Jurkat, Clone E6-1 (cell line): ENCODE measurements around the gene AKAP6.

Experiments
- DNase-seq: peaks from one replicate; pipeline ENCODE4 v3.0.0-alpha.2; 2011; ENCODE audit warnings: low read depth, low spot score
- H3K4me3 ChIP-seq: 2 replicates; pipeline ENCODE4 v1.5.1; 2011; ENCODE audit warnings: mild to moderate bottlenecking, low read length, control low read depth, moderate library complexity

The AKAP6 gene

GRCh38 chr14:32800320-32800719 lies 471.2 kb downstream of the AKAP6 start:
- no peak overlapping the region for H3K4me3 ChIP-seq
- DNase-seq, result no peak

GRCh38 chr14:32802295-32802694 lies 473.2 kb downstream of the AKAP6 start:
- no peak overlapping the region for H3K4me3 ChIP-seq
- no peak for DNase-seq

- DNase-seq, result no peak
- no peak overlapping the region for H3K4me3 ChIP-seq
Measured at GRCh38 chr14:32805979-32806378, 476.9 kb downstream of the AKAP6 start.

GRCh38 chr14:32808644-32809043 lies 479.5 kb downstream of the AKAP6 start:
- no peak overlapping the region for H3K4me3 ChIP-seq
- DNase-seq, result no peak

- DNase-seq, result no peak
- H3K4me3 ChIP-seq, result no peak overlapping the region
Measured at GRCh38 chr14:32809255-32809654, 480.2 kb downstream of the AKAP6 start.

DNA sequence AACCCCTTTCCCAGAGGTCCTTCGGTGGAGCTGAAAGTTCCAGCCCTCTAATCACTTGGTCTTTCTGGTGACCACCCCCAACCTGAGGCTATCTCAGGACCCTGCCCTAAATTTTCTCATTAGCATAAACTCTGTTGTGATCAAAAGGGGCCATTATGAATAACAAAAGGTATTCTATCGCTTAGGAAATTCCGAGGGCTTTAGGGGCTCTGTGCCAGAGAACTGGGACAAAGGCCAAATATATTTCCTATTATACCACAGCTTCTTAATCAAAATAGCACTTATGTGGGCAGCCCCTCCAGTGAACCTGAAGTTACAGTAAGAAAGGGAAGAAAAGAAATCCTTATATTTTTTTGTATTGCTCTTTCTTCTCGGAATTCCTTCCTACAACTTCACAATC lies 484.3 kb downstream of the AKAP6 start:
- no peak overlapping the region for H3K4me3 ChIP-seq

GRCh38 chr14:32814721-32815120 lies 485.6 kb downstream of the AKAP6 start:
- no peak overlapping the region for H3K4me3 ChIP-seq

More for the DNA sequence above, 484.3 kb downstream of the AKAP6 start:
- DNase-seq, result no peak

GRCh38 chr14:32816588-32816987 lies 487.5 kb downstream of the AKAP6 start:
- no peak overlapping the region for H3K4me3 ChIP-seq
- no peak for DNase-seq

More at GRCh38 chr14:32814721-32815120, 485.6 kb downstream of the AKAP6 start:
- DNase-seq, result no peak

DNA sequence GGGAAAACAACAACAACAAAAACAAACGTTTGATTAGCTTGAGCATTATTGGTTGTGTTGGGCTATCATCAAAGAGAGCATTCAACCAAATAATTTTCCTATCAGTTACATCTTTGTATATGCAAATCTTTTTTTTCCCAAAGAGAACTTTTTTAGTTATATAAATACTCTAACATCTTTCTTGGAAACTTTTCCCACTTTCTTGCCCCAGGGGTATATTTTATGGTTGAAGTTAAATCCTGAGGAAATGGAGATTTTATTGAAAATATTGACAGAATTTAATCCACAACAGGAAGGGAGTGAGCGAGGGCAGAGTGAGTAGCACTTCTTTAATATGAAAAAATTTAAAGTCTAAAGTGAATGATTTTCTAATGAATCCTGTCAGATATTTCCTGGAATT lies 488.7 kb downstream of the AKAP6 start:
- H3K4me3 ChIP-seq, result no peak overlapping the region
- no peak for DNase-seq

- DNase-seq, result no peak
- no peak overlapping the region for H3K4me3 ChIP-seq
Measured at GRCh38 chr14:32818581-32818980, 489.5 kb downstream of the AKAP6 start.

- DNase-seq, result no peak
- H3K4me3 ChIP-seq, result no peak overlapping the region
Measured at GRCh38 chr14:32820181-32820580, 491.1 kb downstream of the AKAP6 start.

- no peak for DNase-seq
- no peak overlapping the region for H3K4me3 ChIP-seq
Measured at GRCh38 chr14:32820682-32821081, 491.6 kb downstream of the AKAP6 start.

DNA sequence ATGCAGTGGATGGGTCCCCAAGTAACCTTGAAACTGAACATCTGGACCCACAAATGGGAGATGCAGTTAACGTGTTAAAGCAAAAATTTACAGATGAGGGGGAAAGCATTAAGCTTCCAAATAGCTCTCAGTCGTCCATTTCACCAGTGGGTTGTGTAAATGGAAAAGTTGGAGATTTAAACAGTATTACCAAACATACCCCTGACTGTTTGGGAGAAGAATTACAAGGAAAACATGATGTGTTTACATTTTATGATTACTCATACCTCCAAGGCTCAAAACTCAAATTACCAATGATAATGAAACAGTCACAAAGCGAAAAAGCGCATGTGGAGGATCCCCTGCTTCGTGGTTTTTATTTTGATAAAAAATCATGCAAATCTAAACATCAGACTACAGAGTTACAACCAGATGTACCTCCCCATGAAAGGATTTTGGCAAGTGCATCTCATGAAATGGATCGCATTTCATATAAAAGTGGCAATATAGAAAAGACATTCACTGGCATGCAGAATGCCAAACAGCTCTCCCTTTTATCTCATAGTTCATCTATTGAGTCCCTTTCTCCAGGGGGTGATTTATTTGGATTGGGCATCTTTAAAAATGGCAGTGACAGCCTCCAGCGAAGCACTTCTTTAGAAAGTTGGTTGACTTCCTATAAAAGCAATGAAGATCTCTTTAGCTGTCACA lies 493.0 kb downstream of the AKAP6 start:
- H3K4me3 ChIP-seq, result no peak overlapping the region
- DNase-seq, result no peak

GRCh38 chr14:32823706-32824105 lies 494.6 kb downstream of the AKAP6 start:
- DNase-seq, result no peak
- H3K4me3 ChIP-seq, result no peak overlapping the region

GRCh38 chr14:32824195-32824594 lies 495.1 kb downstream of the AKAP6 start:
- H3K4me3 ChIP-seq, result no peak overlapping the region
- DNase-seq, result no peak

- DNase-seq, result no peak
- H3K4me3 ChIP-seq, result no peak overlapping the region
Measured at GRCh38 chr14:32825058-32825457, 496.0 kb downstream of the AKAP6 start.

GRCh38 chr14:32826404-32827082 lies 497.4 kb downstream of the AKAP6 start:
- no peak for DNase-seq
- no peak overlapping the region for H3K4me3 ChIP-seq

- no peak for DNase-seq
- no peak overlapping the region for H3K4me3 ChIP-seq
Measured at GRCh38 chr14:32827514-32827913, 498.4 kb downstream of the AKAP6 start.

DNA sequence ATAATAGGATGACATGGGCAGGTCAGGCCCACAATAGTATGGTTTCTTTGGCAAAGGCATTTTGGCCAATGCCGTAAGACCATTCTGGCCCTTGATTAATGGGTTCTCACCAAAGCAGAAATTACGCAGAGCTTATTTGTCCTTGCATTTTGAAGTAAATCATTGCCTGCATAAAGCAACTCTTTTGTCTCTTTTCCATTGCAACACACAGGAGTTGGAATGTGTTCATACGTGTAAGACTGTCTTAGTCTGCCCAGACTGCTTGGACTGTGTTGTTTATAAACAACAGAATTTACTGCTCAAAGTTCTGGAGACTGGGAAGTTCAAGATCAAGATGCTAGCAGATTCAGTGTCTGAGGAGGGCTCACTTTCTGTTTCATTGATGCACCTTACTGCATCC lies 506.8 kb downstream of the AKAP6 start:
- H3K4me3 ChIP-seq, result no peak overlapping the region
- no peak for DNase-seq

DNA sequence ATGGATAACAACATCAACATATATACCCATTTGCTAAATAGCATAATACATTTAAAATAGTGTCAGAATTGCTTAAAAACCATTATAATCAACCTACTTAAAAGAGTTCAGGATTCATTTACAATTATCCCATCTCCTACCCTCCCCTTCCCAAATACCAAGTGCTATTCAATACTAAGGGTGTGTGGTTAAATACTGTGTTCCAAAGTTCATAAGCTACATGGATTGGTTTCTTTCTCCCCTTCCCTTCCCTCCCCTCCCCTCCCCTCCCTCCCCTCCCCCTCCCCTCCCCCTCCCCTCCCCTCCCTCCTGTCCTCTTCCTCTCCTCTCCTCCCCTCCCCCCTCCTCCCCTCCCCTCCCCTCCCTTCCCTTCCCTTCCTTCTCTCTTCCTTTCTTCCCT lies 512.6 kb downstream of the AKAP6 start:
- H3K4me3 ChIP-seq, result no peak overlapping the region
- no peak for DNase-seq

GRCh38 chr14:32846821-32847365 lies 517.8 kb downstream of the AKAP6 start:
- H3K4me3 ChIP-seq, result no peak overlapping the region
- DNase-seq, result no peak
